Middle frontal gyrus (tissue), 1 donor: ENCODE results near the gene ETAA1.

Experiments used
- DNase-seq: peaks from one replicate; pipeline ENCODE4 v3.0.0-alpha.2; 2015; ENCODE audit warnings: low spot score; ENCODE audit errors: extremely low spot score

ETAA1 gene

GRCh38 chr2:67437114-67437513 is 40.0 kb downstream of the ETAA1 start:
- no peak for DNase-seq

DNA sequence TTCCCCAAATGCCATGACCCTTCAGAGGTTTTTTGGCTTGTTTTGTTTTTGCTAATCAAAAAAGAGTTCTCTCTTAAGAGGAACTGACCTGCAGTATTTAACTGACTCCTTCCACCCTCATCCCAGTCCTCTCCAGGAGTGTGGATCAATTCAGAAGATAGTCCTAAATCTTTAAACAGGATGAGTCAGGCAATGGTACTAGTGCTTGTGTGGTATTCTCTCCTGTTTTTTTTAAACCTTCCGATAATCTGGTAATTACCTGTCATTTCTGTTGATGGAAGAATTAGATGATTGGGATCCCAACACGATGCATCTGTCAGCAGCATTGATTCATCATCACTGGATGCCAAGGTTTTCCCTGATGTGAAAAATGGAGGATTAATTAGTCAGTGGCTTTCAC is 41.2 kb downstream of the ETAA1 start:
- DNase-seq: no peak

DNA sequence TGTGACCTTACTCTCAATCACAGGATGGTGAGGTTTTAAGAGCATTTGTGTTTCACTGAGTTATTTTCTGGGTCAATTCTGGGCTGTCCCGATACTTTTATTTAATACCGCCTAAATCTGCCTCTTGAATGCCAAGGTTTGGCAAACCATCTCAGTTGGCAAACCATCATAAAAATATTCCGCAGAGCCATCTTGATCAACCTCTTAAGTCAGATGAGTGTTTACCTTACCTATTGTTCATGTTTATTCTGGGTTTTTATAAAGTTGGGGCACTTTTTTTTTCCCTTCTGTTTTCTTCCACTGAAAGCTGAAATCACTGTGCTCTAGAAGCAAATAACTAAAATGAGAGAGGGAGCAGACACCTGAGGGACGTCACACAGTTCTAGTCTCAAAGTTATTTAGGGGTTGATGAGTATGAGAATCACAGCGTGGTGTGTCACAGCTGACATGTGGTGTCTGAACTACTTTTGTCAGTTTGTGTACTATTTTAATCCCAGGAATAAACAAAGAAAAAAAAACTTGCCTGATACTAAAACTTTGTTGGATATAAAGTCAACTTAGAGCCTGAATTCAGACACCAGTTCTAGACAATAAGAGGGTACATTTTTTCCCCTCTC is 48.6 kb downstream of the ETAA1 start:
- no peak for DNase-seq

GRCh38 chr2:67446491-67446911 is 49.4 kb downstream of the ETAA1 start:
- no peak for DNase-seq

GRCh38 chr2:67448648-67449047 is 51.5 kb downstream of the ETAA1 start:
- DNase-seq: no peak

- no peak for DNase-seq
These were observed 54.1 kb downstream of the ETAA1 start for GRCh38 chr2:67451086-67451832.

DNA sequence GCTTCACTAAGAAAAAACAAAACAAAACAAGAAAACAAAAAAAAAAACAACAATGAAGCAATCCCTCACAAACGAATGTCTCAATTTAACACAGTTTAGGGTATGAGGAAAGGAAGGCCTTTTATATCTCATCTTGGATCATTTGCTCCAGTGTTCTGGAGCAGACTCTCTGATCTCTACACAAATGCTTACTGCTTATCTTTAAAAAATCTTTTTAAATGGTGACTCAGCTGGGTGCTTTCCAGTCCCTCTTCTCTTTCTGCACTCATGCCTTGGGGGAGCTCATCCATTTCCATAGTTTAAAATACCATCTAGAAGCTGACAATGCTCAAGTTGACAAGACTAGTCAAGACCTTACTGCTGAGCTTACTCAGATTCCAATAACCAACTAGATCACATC is 56.2 kb downstream of the ETAA1 start:
- DNase-seq: no peak

- no peak for DNase-seq
These were observed 58.3 kb downstream of the ETAA1 start for GRCh38 chr2:67455219-67456142.

DNA sequence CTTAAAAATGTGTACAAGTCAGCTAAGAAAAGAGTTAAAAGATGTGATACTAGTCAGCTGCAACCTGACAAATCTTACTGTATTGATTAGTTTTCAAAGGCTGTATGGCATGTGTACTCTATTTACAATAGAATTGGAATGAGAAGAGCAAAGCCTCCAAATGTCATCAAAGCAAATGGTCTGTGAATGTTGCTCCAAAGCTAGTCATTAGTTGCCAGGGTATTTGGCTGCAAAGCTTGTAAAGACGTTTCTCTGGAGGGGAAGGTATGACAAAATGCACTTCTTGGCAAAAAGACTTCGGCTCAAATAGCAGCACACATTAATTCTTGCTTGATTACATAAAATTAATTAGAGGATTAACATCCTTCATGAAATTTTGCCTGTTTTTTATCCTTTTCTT is 59.3 kb downstream of the ETAA1 start:
- no peak for DNase-seq

- no peak for DNase-seq
These were observed 60.6 kb downstream of the ETAA1 start for GRCh38 chr2:67457699-67458098.

DNA sequence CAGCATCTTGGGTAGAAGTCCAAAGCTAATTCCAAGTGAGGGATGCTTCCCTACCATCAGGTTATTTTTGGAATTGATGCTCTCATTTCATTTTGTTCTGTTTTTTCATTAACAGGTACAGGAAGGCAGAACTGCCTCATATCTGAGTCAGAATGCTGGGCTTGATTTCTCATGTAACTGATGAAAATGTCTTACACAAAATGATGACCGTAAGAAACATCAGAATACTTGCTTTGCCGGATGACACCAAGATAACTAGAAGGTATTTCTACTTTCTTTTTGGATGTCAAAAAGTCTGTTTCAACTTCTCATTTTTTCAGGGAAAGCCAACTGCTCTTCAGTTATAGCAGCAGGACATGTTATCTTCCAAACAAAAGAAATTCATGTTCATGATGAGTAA is 62.6 kb downstream of the ETAA1 start:
- no peak for DNase-seq
